Measurements from ENCODE around the gene ATF3.
"Not testable (repeated sequence)": the region's sequence is repeated elsewhere in the genome, so short reads cannot be mapped to it uniquely, and the experiment has no call there.

Gene ATF3

DNA sequence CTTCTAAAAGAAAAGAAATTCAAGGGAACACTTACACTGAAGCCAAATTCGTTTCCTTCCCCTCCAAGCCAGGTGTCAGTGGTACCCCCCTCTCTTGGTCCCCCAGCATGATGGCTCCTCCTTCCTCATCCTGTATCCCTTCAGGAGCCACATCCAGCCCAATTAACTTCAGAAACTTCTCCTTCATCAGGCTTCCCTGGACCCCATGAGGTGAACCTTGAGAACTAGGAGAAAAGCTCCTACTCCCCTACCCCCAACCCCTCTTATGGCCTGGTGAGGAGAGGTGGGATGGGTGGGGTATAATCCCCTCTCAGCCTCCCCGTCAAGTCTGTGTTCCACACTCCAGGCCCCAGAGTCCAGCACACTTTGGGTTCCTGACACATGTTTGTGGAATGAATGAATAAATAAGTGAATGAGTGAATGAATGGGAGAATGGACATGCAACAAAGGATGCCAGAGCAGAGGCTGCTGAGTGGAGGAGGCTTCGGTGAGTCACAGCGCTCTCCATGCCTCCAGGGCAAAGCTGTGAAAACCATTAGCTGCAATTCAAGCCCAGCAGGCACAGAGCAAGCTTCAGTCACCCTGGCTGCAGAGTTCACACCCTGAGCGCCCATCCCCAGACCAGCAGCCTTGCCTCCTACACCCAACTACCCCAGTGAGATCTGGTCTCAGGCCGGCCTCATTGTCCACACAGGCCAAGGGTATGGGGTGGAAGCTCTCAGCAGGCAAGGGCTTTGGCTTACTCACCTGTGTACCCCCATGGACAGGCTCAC lies 47.3 kb downstream of the ATF3 start:
- DNase-seq: no peak

GRCh38 chr1:212656730-212657129 lies 48.2 kb downstream of the ATF3 start:
- DNase-seq: no peak

DNA sequence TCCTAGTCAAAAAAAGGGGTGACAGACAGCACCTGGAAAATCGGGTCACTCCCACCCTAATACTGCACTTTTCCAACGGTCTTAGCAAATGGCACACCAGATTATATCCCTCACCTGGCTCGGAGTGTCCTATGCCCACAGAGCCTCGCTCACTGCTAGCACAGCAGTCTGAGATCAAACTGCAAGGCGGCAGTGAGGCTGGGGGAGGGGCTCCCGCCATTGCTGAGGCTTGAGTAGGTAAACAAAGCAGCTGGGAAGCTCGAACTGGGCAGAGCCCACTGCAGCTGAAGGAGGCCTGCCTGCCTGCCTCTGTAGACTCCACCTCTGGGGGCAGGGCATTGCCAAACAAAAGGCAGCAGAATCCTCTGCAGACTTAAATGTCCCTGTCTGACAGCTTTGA lies 49.7 kb downstream of the ATF3 start:
- not testable (repeated sequence) for DNase-seq

GRCh38 chr1:212664409-212665199 lies 56.0 kb downstream of the ATF3 start:
- no peak for DNase-seq

- peak; percentile 83 for DNase-seq
Measured at GRCh38 chr1:212665241-212666115, 56.9 kb downstream of the ATF3 start.

DNA sequence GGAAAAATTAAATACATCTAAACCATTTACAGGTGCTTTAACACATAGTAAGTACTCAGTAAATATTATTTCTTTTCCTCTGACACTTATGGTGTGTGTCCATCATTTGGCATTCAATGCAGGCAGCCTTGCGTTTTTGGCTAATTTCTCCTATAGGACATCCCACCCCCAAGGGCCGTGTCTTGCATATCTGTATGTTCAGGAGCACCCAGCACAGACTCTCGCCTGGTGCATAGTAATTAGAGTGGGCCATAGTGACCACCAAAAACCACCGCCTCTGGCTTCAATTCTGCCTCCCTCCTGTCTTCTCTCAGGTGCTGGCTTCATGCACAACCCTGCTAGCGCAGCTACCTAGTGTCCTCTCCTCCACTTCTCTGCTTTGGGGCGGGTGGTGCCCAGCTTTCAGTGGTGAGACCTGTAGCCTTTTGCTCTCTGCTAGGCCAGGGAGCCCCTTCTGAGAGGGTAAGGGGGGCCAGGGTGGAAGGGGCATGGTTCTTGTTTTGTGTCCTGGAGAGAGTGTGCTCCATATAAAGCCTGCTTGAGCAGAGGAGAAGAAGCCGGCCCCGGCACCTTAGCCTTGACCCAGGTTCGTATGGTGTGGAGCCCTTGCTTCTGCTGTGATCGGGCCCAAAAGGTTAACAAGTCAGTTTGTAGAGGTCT lies 57.7 kb downstream of the ATF3 start:
- DNase-seq: no peak

DNA sequence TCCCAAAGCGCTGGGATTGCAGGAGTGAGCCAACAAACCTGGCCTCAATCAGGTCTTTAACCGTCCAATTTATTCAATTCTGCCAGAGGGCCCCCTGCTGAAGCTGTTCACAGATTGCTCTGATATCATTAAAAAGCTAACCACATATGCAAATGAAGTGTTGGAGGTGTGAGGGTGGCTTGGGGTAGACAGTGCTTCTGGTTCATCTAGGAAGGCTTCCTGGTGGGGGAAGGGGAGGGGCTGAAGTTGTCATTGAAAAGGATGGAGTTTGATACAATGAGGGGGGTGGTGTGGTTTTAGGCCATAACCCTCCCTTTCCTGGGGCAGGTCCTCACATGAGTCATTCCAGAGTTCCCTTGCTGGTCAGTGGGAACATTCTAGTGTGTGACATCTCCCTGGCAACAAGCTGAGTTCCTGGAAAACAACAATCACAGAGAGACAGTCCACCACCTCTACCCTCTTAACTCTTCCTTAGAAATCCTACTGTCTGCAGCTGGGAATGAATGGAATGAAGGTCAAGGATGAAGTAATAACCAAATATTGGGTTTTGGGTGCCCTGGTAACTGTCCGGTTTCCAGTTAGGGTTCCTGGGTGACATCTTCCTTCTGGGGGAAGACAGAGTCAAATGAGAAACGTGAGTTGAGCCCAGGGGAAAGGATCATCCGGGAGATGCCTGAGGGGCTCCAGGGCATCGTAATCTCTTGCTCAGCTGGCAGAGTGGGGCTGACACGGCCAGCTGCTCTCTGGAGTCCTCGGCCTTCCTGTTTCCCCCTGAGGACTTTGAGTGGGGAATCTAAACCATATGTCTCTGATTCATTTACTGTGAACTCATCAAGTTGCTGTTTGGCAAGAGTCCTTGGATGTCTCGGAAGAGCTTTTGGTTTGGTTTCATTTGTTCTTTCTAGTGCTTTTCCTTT lies 58.9 kb downstream of the ATF3 start:
- no peak for DNase-seq

GRCh38 chr1:212668477-212668876 lies 59.9 kb downstream of the ATF3 start:
- no peak for DNase-seq

DNA sequence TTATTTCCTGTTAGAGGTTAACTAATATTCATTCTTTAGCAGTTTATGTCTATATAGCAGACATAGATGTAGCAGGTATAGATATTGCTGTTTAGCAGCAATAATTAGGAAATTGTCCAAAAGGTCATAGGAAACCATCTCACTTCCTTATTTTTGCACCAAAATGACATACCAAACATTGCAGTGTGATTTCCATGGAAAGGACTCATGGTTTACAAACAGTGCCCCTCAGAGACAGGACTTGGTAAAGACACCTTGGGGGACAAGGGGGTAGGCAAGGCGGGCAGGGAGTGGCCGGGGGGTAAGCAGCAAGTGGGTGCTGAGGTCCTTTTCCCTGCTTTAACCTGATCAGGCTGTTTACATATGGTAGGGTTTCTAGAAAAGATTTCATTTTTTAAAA lies 60.5 kb downstream of the ATF3 start:
- no peak for DNase-seq

DNA sequence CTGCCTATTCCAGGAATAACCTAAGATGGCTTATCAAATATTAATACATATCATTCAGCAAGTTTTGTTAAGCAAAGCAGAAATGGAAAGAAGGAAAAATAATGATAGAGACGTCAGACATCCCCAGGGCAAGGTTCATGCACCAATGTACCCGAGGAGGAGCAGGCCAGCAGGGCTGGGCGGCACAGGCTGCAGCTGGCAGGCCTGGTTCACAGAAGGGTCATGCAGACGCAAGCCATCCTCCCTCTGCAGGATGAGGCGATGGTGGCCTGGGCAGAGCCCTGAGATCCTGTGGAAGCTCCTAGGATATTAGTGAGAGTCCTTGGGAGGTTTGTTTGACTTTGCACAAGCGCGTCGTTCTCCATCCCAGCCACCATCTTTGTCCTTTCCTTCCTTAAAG lies 61.0 kb downstream of the ATF3 start:
- DNase-seq: no peak

DNA sequence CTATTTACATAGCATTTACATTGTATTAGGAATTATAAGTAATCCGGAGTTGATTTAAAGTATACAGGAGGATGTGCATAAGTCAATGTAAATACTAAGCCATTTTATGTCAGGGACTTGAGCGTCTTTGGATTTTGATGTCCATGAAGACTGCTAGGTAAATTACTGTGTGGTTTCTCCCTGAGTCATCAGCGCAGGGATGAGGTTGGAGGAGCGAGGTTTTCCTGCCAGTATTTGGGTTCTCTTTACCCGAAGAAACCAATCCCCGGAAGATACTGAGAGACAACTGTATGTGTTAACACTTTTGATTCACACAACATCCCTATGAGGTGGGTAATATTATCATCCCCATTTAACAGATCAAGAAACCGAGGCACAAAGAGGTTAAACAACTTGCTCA lies 61.7 kb downstream of the ATF3 start:
- DNase-seq: no peak

Measured in midbrain (tissue), 1 donor.